SH-SY5Y (cell line): ENCODE data around the gene ACOXL.

ENCODE experiments used
- GATA2 ChIP-seq: IDR thresholded peaks from 2 replicates; pipeline ENCODE4 v1.6.1; 2011; ENCODE audit warnings: mild to moderate bottlenecking, low read depth, low read length
- GATA3 ChIP-seq: IDR thresholded peaks from 2 replicates; pipeline ENCODE4 v1.6.1; 2011; ENCODE audit warnings: low read depth, mild to moderate bottlenecking, low read length, moderate library complexity

- no peak for TF ChIP-seq GATA3
- no peak for TF ChIP-seq GATA2
These were observed 128.3 kb downstream of the ACOXL start for GRCh38 chr2:110860630-110861029.
